WERI-Rb-1 (cell line): ENCODE results near the gene PTPRS.

Experiments used
- DNase-seq: peaks from one replicate; pipeline ENCODE4 v3.0.0-alpha.2; 2020
- H3K27ac ChIP-seq: fragments of 250-450 bp; sonication (Bioruptor Pico); 2 replicates; pipeline ENCODE4 v1.5.1; 2020; ENCODE audit warnings: mild to moderate bottlenecking, moderate library complexity
- H3K27me3 ChIP-seq: fragments of 250-450 bp; sonication (Bioruptor Pico); 2 replicates; pipeline ENCODE4 v1.5.1; 2021; ENCODE audit warnings: mild to moderate bottlenecking, low read depth, moderate library complexity; ENCODE audit not compliant: insufficient read depth, severe bottlenecking
- H3K36me3 ChIP-seq: fragments of 250-450 bp; sonication (Bioruptor Pico); 2 replicates; pipeline ENCODE4 v1.5.1; 2020; ENCODE audit warnings: mild to moderate bottlenecking, moderate library complexity
- H3K4me3 ChIP-seq: 2 replicates; pipeline ENCODE4 v1.5.1; 2011; ENCODE audit warnings: low read depth, mild to moderate bottlenecking, control low read depth, low read length
- H3K9me3 ChIP-seq: fragments of 250-450 bp; sonication (Bioruptor Pico); 2 replicates; pipeline ENCODE4 v1.5.1; 2021; ENCODE audit warnings: mild to moderate bottlenecking, moderate library complexity; ENCODE audit not compliant: severe bottlenecking
- CTCF ChIP-seq: IDR thresholded peaks from 2 replicates; pipeline ENCODE4 v1.5.1; 2011; ENCODE audit warnings: low read depth, mild to moderate bottlenecking, control low read depth, inconsistent platforms, low read length

Gene PTPRS

GRCh38 chr19:5321066-5321642, 19.5 kb downstream of the PTPRS start:
- no peak for DNase-seq
- Histone ChIP-seq H3K4me3 (no peak overlapping the region), H3K27me3 (no peaks in the 10 kb centered on the region), H3K9me3 (no peaks in the 10 kb centered on the region), H3K27ac (no peak overlapping the region), H3K36me3 (peaks cover 11% of the 10 kb centered on the region)
- TF ChIP-seq CTCF = no peak

- no peak overlapping the region for H3K4me3 ChIP-seq
- peaks cover 3% of the 10 kb centered on the region; the same call in 1 of the 2 replicates for H3K36me3 ChIP-seq
- no peak overlapping the region for H3K27ac ChIP-seq
- no peak for TF ChIP-seq CTCF
- H3K27me3 ChIP-seq = no peaks in the 10 kb centered on the region
- H3K9me3 ChIP-seq = no peaks in the 10 kb centered on the region
- DNase-seq = no peak
Measured at GRCh38 chr19:5319516-5319915, 21.1 kb downstream of the PTPRS start.

GRCh38 chr19:5318306-5318705, 22.3 kb downstream of the PTPRS start:
- no peak for DNase-seq
- Histone ChIP-seq H3K4me3 (no peak overlapping the region), H3K36me3 (no peaks in the 10 kb centered on the region; the same call in 1 of the 2 replicates), H3K9me3 (no peaks in the 10 kb centered on the region), H3K27ac (no peak overlapping the region), H3K27me3 (no peaks in the 10 kb centered on the region)
- no peak for TF ChIP-seq CTCF

GRCh38 chr19:5317321-5317720, 23.3 kb downstream of the PTPRS start:
- Histone ChIP-seq H3K4me3 (no peak overlapping the region), H3K36me3 (peaks cover under 1% of the 10 kb centered on the region), H3K27me3 (no peaks in the 10 kb centered on the region), H3K9me3 (no peaks in the 10 kb centered on the region), H3K27ac (no peak overlapping the region)
- TF ChIP-seq CTCF = no peak
- DNase-seq = no peak

- Histone ChIP-seq H3K27me3 (no peaks in the 10 kb centered on the region), H3K4me3 (no peak overlapping the region), H3K36me3 (peaks cover 3% of the 10 kb centered on the region), H3K27ac (no peak overlapping the region), H3K9me3 (no peaks in the 10 kb centered on the region)
- no peak for DNase-seq
- TF ChIP-seq CTCF = no peak
Measured at GRCh38 chr19:5316138-5316537, 24.5 kb downstream of the PTPRS start.

GRCh38 chr19:5314907-5315298, 25.7 kb downstream of the PTPRS start:
- Histone ChIP-seq H3K27me3 (no peaks in the 10 kb centered on the region), H3K9me3 (no peaks in the 10 kb centered on the region), H3K4me3 (no peak overlapping the region), H3K36me3 (peaks cover 3% of the 10 kb centered on the region), H3K27ac (no peak overlapping the region)
- DNase-seq = no peak
- TF ChIP-seq CTCF = no peak
